ENCODE measurements around the gene SPTBN4. TPM values are rescaled to one million over a fixed set of nuclear protein-coding genes. Genes with fewer than 3 reads are reported as not detected.
A peak's percentile ranks its signal among the peaks of the same experiment; 100 is the strongest.

SPTBN4 gene
- total RNA-seq, 2 donors from 2014 or later, result 1.8 to 6.3 TPM

DNA sequence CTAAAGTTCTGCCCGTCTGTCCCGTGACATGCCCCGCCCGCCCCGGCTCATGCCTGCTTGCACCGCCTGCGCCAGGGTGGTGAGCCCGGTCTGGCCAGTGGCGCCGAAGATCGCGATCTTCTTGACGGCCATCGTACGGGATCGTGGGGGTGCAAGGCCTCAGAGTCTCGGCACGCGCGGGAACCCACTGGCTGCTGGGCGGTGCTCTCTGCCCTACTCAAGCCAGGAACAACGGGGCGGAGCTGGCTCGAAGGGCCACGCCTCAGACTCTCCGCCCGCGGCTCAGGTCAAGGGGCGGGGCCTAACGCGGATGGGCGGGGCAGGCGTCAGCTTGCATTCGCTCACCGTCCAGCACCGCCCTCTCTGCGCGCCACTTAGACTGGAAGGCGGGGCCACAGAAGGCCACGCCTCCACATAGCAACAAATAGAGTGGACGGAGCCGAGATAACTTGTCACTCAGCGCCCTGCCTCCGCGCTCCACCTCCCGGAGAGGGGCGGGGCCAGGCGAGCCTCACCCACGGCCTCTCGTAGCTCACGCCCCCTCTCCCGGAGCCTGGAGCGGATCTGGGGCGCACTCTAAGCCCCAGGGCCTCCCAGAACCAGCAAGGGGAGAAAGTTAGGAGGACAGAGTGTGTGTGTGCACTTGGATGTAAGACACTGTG lies 1.1 kb upstream of the SPTBN4 start, which contains the start of gene BLVRB:
Gene BLVRB, minus strand, starts transcription at position 189 of the 662 bp plus-strand sequence. Its CDS starts 57 bp downstream, at position 132.
- peaks cover 30% of the 10 kb centered on the region for H3K4me1 ChIP-seq
- H3K27ac ChIP-seq, result peak within 1 kb of the TSS; percentile 86 to 95 (median 90)
- WGBS, 2 donors, result 0% methylated on average over 4 to 53 of the region's 54 CpGs
- H3K27me3 ChIP-seq, result no peaks in the 10 kb centered on the region
- H3K4me3 ChIP-seq, result peak within 1 kb of the TSS; percentile 23 to 72
- DNase-seq (peak; percentile 100), ATAC-seq (peak; percentile 92)
- H3K9me3 ChIP-seq, result no peaks in the 10 kb centered on the region
- TF ChIP-seq, protein P1, sequence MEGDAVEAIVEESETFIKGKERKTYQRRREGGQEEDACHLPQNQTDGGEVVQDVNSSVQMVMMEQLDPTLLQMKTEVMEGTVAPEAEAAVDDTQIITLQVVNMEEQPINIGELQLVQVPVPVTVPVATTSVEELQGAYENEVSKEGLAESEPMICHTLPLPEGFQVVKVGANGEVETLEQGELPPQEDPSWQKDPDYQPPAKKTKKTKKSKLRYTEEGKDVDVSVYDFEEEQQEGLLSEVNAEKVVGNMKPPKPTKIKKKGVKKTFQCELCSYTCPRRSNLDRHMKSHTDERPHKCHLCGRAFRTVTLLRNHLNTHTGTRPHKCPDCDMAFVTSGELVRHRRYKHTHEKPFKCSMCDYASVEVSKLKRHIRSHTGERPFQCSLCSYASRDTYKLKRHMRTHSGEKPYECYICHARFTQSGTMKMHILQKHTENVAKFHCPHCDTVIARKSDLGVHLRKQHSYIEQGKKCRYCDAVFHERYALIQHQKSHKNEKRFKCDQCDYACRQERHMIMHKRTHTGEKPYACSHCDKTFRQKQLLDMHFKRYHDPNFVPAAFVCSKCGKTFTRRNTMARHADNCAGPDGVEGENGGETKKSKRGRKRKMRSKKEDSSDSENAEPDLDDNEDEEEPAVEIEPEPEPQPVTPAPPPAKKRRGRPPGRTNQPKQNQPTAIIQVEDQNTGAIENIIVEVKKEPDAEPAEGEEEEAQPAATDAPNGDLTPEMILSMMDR (IDR thresholded peaks at IDR 0.05), result no peak
- peak; percentile 87 to 92 (median 90) for TF ChIP-seq POLR2A (IDR thresholded peaks at IDR 0.05)
- intact Hi-C loops (cut with DNase I), result no loop called here
- no peaks in the 10 kb centered on the region for H3K36me3 ChIP-seq (replicated peaks in 1 of 2; ENCODE audit: insufficient read depth in 1 of 2, low read depth in 2 of 2)

- no peaks in the 10 kb centered on the region for H3K36me3 ChIP-seq (replicated peaks in 1 of 2; ENCODE audit: insufficient read depth in 1 of 2, low read depth in 2 of 2)
- no peaks in the 10 kb centered on the region for H3K27me3 ChIP-seq
- peak overlapping the region in 1 of 2 donors; percentile 11 for H3K4me3 ChIP-seq
- no peak for TF ChIP-seq POLR2A (IDR thresholded peaks at IDR 0.05)
- peaks cover 30% of the 10 kb centered on the region for H3K4me1 ChIP-seq
- H3K27ac ChIP-seq, result peak overlapping the region; percentile 23 to 95 (median 68)
- DNase-seq (peak in 3 of 4 donors; percentile 32 to 39 (median 38)), ATAC-seq (peak; percentile 3)
- H3K9me3 ChIP-seq, result no peaks in the 10 kb centered on the region
- intact Hi-C loops (cut with DNase I), result no loop called here
- WGBS, 2 donors, result 10 to 19% methylated on average over 12 to 30 of the region's 48 CpGs
Measured at GRCh38 chr19:40466219-40466984, 399 bp upstream of the SPTBN4 start.

GRCh38 chr19:40469011-40469410 lies 2.2 kb downstream of the SPTBN4 start:
- WGBS, 2 donors, result 90 to 92% methylated on average over 6 of the region's 6 CpGs
- H3K4me1 ChIP-seq, result peaks cover 25% of the 10 kb centered on the region
- H3K27ac ChIP-seq, result no peak overlapping the region
- H3K27me3 ChIP-seq, result no peaks in the 10 kb centered on the region
- H3K9me3 ChIP-seq, result no peaks in the 10 kb centered on the region
- DNase-seq (no peak), ATAC-seq (no peak)
- H3K4me3 ChIP-seq, result no peak overlapping the region
- intact Hi-C loops (cut with DNase I), result no loop called here
- H3K36me3 ChIP-seq (replicated peaks in 1 of 2; ENCODE audit: insufficient read depth in 1 of 2, low read depth in 2 of 2), result no peaks in the 10 kb centered on the region
- TF ChIP-seq POLR2A (IDR thresholded peaks at IDR 0.05), result no peak
- TF ChIP-seq, protein P1 (IDR thresholded peaks at IDR 0.05), result no peak

- TF ChIP-seq, protein P1 (IDR thresholded peaks at IDR 0.05), result no peak
- no peak for TF ChIP-seq POLR2A (IDR thresholded peaks at IDR 0.05)
- WGBS, 2 donors, result 89 to 97% methylated on average over 3 of the region's 3 CpGs
- no peaks in the 10 kb centered on the region for H3K36me3 ChIP-seq (replicated peaks in 1 of 2; ENCODE audit: insufficient read depth in 1 of 2, low read depth in 2 of 2)
- peaks cover 11% of the 10 kb centered on the region for H3K4me1 ChIP-seq
- no peak overlapping the region for H3K4me3 ChIP-seq
- DNase-seq (no peak), ATAC-seq (no peak)
- no peaks in the 10 kb centered on the region for H3K27me3 ChIP-seq
- H3K27ac ChIP-seq, result no peak overlapping the region
- intact Hi-C loops (cut with DNase I), result no loop called here
- H3K9me3 ChIP-seq, result no peaks in the 10 kb centered on the region
Measured at GRCh38 chr19:40471111-40471510, 4.3 kb downstream of the SPTBN4 start.

GRCh38 chr19:40472516-40472915 lies 5.7 kb downstream of the SPTBN4 start:
- Histone ChIP-seq H3K9me3 (no peaks in the 10 kb centered on the region), H3K27ac (no peak overlapping the region), H3K4me1 (peaks cover under 1% of the 10 kb centered on the region), H3K36me3 (replicated peaks in 1 of 2; ENCODE audit: insufficient read depth in 1 of 2, low read depth in 2 of 2) (no peaks in the 10 kb centered on the region), H3K4me3 (no peak overlapping the region), H3K27me3 (no peaks in the 10 kb centered on the region)
- TF ChIP-seq, protein P1 (IDR thresholded peaks at IDR 0.05), result no peak
- TF ChIP-seq POLR2A (IDR thresholded peaks at IDR 0.05), result no peak
- ATAC-seq (no peak), DNase-seq (no peak)
- intact Hi-C loops (cut with DNase I), result no loop called here
- 86 to 91% methylated on average over 10 to 13 of the region's 13 CpGs for WGBS, 2 donors

Measured in body of pancreas (tissue), 4 donors.